ENCODE results near the gene GNB1L. TPM values are rescaled to one million over a fixed set of nuclear protein-coding genes. Genes with fewer than 3 reads are reported as not detected.

Gene GNB1L
- total RNA-seq, 2 donors from 2014 or later: 13.9 to 20.5 TPM

GRCh38 chr22:19855504-19856409 is 1.1 kb upstream of the GNB1L start:
- peak; percentile 42 to 44 for ATAC-seq (replicated peaks in 1 of 2)
- peaks cover 0 to 3% of the 10 kb centered on the region in 2 donors for H3K36me3 Mint-ChIP-seq (ENCODE audit: insufficient read depth in 2 of 2)
- no peaks in the 10 kb centered on the region for H3K9me3 Mint-ChIP-seq
- H3K27me3 Mint-ChIP-seq (ENCODE audit: low read depth): no peaks in the 10 kb centered on the region
- H3K27ac Mint-ChIP-seq: peak overlapping the region; percentile 97
- H3K4me1 Mint-ChIP-seq (ENCODE audit: low read depth): peaks cover 48% of the 10 kb centered on the region
- peak overlapping the region; percentile 98 to 99 for H3K4me3 Mint-ChIP-seq
- peak; percentile 59 to 77 for DNase-seq

- H3K27me3 Mint-ChIP-seq (ENCODE audit: low read depth): no peaks in the 10 kb centered on the region
- no peaks in the 10 kb centered on the region for H3K9me3 Mint-ChIP-seq
- DNase-seq (peak; percentile 25 to 29), ATAC-seq (replicated peaks in 1 of 2) (peak in 1 of 2 donors; percentile 2)
- H3K4me3 Mint-ChIP-seq: peak overlapping the region; percentile 98 to 99
- H3K4me1 Mint-ChIP-seq (ENCODE audit: low read depth): peaks cover 65% of the 10 kb centered on the region
- peak overlapping the region; percentile 94 for H3K27ac Mint-ChIP-seq
- peaks cover 0 to 3% of the 10 kb centered on the region in 2 donors for H3K36me3 Mint-ChIP-seq (ENCODE audit: insufficient read depth in 2 of 2)
Observed at GRCh38 chr22:19853879-19854777, 546 bp downstream of the GNB1L start.

GRCh38 chr22:19853058-19853878 is 1.4 kb downstream of the GNB1L start:
- ATAC-seq (replicated peaks in 1 of 2) (no peak), DNase-seq (no peak)
- H3K4me3 Mint-ChIP-seq: peak overlapping the region; percentile 98 to 99
- H3K27ac Mint-ChIP-seq: peak overlapping the region; percentile 94
- no peaks in the 10 kb centered on the region for H3K27me3 Mint-ChIP-seq (ENCODE audit: low read depth)
- H3K36me3 Mint-ChIP-seq (ENCODE audit: insufficient read depth in 2 of 2): peaks cover 0 to 3% of the 10 kb centered on the region in 2 donors
- peaks cover 71% of the 10 kb centered on the region for H3K4me1 Mint-ChIP-seq (ENCODE audit: low read depth)
- no peaks in the 10 kb centered on the region for H3K9me3 Mint-ChIP-seq

- Mint-ChIP-seq H3K27me3 (ENCODE audit: low read depth) (no peaks in the 10 kb centered on the region), H3K4me3 (peak overlapping the region; percentile 98 to 99), H3K36me3 (ENCODE audit: insufficient read depth in 2 of 2) (peaks cover 0 to 9% of the 10 kb centered on the region in 2 donors), H3K27ac (no peak overlapping the region), H3K9me3 (no peaks in the 10 kb centered on the region), H3K4me1 (ENCODE audit: low read depth) (peaks cover 63% of the 10 kb centered on the region)
- no peak for ATAC-seq (replicated peaks in 1 of 2)
- no peak for DNase-seq
Observed at GRCh38 chr22:19852177-19852781, 2.4 kb downstream of the GNB1L start.

- no peak for ATAC-seq (replicated peaks in 1 of 2)
- H3K27ac Mint-ChIP-seq: no peak overlapping the region
- DNase-seq: no peak
- H3K36me3 Mint-ChIP-seq (ENCODE audit: insufficient read depth in 2 of 2): peaks cover 0 to 9% of the 10 kb centered on the region in 2 donors
- no peaks in the 10 kb centered on the region for H3K9me3 Mint-ChIP-seq
- H3K4me3 Mint-ChIP-seq: peak overlapping the region; percentile 98 to 99
- peaks cover 55% of the 10 kb centered on the region for H3K4me1 Mint-ChIP-seq (ENCODE audit: low read depth)
- H3K27me3 Mint-ChIP-seq (ENCODE audit: low read depth): no peaks in the 10 kb centered on the region
Observed at GRCh38 chr22:19851291-19852176, 3.1 kb downstream of the GNB1L start.

GRCh38 chr22:19850763-19851109 is 3.9 kb downstream of the GNB1L start:
- DNase-seq (no peak), ATAC-seq (replicated peaks in 1 of 2) (no peak)
- H3K36me3 Mint-ChIP-seq (ENCODE audit: insufficient read depth in 2 of 2): peaks cover 0 to 9% of the 10 kb centered on the region in 2 donors
- no peaks in the 10 kb centered on the region for H3K27me3 Mint-ChIP-seq (ENCODE audit: low read depth)
- no peaks in the 10 kb centered on the region for H3K9me3 Mint-ChIP-seq
- no peak overlapping the region for H3K4me3 Mint-ChIP-seq
- no peak overlapping the region for H3K27ac Mint-ChIP-seq
- peaks cover 48% of the 10 kb centered on the region for H3K4me1 Mint-ChIP-seq (ENCODE audit: low read depth)

GRCh38 chr22:19849835-19850762 is 4.6 kb downstream of the GNB1L start:
- Mint-ChIP-seq H3K4me1 (ENCODE audit: low read depth) (peaks cover 53% of the 10 kb centered on the region), H3K36me3 (ENCODE audit: insufficient read depth in 2 of 2) (peaks cover 0 to 9% of the 10 kb centered on the region in 2 donors), H3K27me3 (ENCODE audit: low read depth) (no peaks in the 10 kb centered on the region), H3K27ac (no peak overlapping the region), H3K9me3 (no peaks in the 10 kb centered on the region), H3K4me3 (no peak overlapping the region)
- no peak for DNase-seq
- no peak for ATAC-seq (replicated peaks in 1 of 2)

- Mint-ChIP-seq H3K36me3 (ENCODE audit: insufficient read depth in 2 of 2) (peaks cover 0 to 6% of the 10 kb centered on the region in 2 donors), H3K9me3 (no peaks in the 10 kb centered on the region), H3K4me3 (no peak overlapping the region), H3K27me3 (ENCODE audit: low read depth) (no peaks in the 10 kb centered on the region), H3K4me1 (ENCODE audit: low read depth) (peaks cover 59% of the 10 kb centered on the region), H3K27ac (no peak overlapping the region)
- ATAC-seq (replicated peaks in 1 of 2) (no peak), DNase-seq (no peak)
Observed at GRCh38 chr22:19848298-19849224, 6.1 kb downstream of the GNB1L start.

- DNase-seq: no peak
- Mint-ChIP-seq H3K4me3 (no peak overlapping the region), H3K27me3 (ENCODE audit: low read depth) (no peaks in the 10 kb centered on the region), H3K4me1 (ENCODE audit: low read depth) (peaks cover 47% of the 10 kb centered on the region), H3K9me3 (no peaks in the 10 kb centered on the region), H3K27ac (no peak overlapping the region), H3K36me3 (ENCODE audit: insufficient read depth in 2 of 2) (peaks cover 0 to 6% of the 10 kb centered on the region in 2 donors)
- no peak for ATAC-seq (replicated peaks in 1 of 2)
Observed at GRCh38 chr22:19847345-19847632, 7.4 kb downstream of the GNB1L start.

- H3K4me3 Mint-ChIP-seq: no peak overlapping the region
- DNase-seq (no peak), ATAC-seq (replicated peaks in 1 of 2) (no peak)
- H3K4me1 Mint-ChIP-seq (ENCODE audit: low read depth): peaks cover 42% of the 10 kb centered on the region
- no peaks in the 10 kb centered on the region for H3K9me3 Mint-ChIP-seq
- H3K27me3 Mint-ChIP-seq (ENCODE audit: low read depth): no peaks in the 10 kb centered on the region
- H3K27ac Mint-ChIP-seq: no peak overlapping the region
- H3K36me3 Mint-ChIP-seq (ENCODE audit: insufficient read depth in 2 of 2): peaks cover 0 to 6% of the 10 kb centered on the region in 2 donors
Observed at GRCh38 chr22:19846620-19847344, 7.9 kb downstream of the GNB1L start.
